IgD-negative memory B cell (primary cell): ENCODE results near the gene YIPF3. TPM values are rescaled to one million over a fixed set of nuclear protein-coding genes. Genes with fewer than 3 reads are reported as not detected.
"Not testable (repeated sequence)": the region's sequence is repeated elsewhere in the genome, so short reads cannot be mapped to it uniquely, and the experiment has no call there.

Experiments used
- H3K27ac Mint-ChIP-seq, 3 donors: one replicate each; pipeline ENCODE4 v1.8.0; 2020 to 2022; ENCODE audit warnings: mild to moderate bottlenecking in 3 of 3, mixed read lengths in 3 of 3, moderate library complexity in 1 of 3
- H3K27me3 Mint-ChIP-seq: one replicate; pipeline ENCODE4 v1.8.0; 2021; ENCODE audit warnings: mixed read lengths
- H3K36me3 Mint-ChIP-seq: one replicate; pipeline ENCODE4 v1.8.0; 2020; ENCODE audit warnings: mild to moderate bottlenecking, mixed read lengths
- H3K4me1 Mint-ChIP-seq, 3 donors: one replicate each; pipeline ENCODE4 v1.8.0; 2020 to 2022; ENCODE audit warnings: mixed read lengths in 3 of 3, mild to moderate bottlenecking in 1 of 3
- H3K4me3 Mint-ChIP-seq, 4 donors: one replicate each; pipeline ENCODE4 v1.8.0; 2020 to 2022; ENCODE audit warnings: mild to moderate bottlenecking in 4 of 4, mixed read lengths in 4 of 4, moderate library complexity in 3 of 4
- H3K9me3 Mint-ChIP-seq, 3 donors: one replicate each; pipeline ENCODE4 v1.8.0; 2020 to 2021; ENCODE audit warnings: mixed read lengths in 3 of 3, mild to moderate bottlenecking in 1 of 3
- polyA plus RNA-seq: library from polyadenylated mRNA; unstranded; fragments of 300-500 nt; fragmentation: Illumina TruSeq; gene quantifications from one replicate; pipeline ENCODE4 v1.2.3, GENCODE V29; 2021

The YIPF3 gene
- 87.2 TPM for polyA plus RNA-seq

GRCh38 chr6:43516697-43517504, at the start of gene YIPF3, which contains the start of gene POLR1C:
TSS of gene YIPF3 (minus strand) at chr6:43516926. CDS start at chr6:43516807, 119 bp downstream.
TSS of gene POLR1C (plus strand) at chr6:43517089. CDS start at chr6:43517110, 21 bp downstream.
- Mint-ChIP-seq H3K9me3 (no peaks in the 10 kb centered on the region), H3K27me3 (no peaks in the 10 kb centered on the region), H3K27ac (no peak within 1 kb of the TSS), H3K4me1 (peaks cover 6 to 24% (median 24%) of the 10 kb centered on the region in 3 donors), H3K36me3 (peaks cover 6% of the 10 kb centered on the region), H3K4me3 (no peak within 1 kb of the TSS)

GRCh38 chr6:43559328-43559727, 42.6 kb upstream of the YIPF3 start:
- Mint-ChIP-seq H3K27ac (no peak overlapping the region), H3K36me3 (peaks cover 12% of the 10 kb centered on the region), H3K27me3 (no peaks in the 10 kb centered on the region), H3K9me3 (no peaks in the 10 kb centered on the region), H3K4me3 (peak overlapping the region in 1 of 4 donors; percentile 22), H3K4me1 (no peaks in the 10 kb centered on the region)

GRCh38 chr6:43557620-43558019, 40.9 kb upstream of the YIPF3 start:
- H3K27ac Mint-ChIP-seq, H3K9me3 Mint-ChIP-seq, H3K4me3 Mint-ChIP-seq, H3K4me1 Mint-ChIP-seq, H3K27me3 Mint-ChIP-seq: not testable (repeated sequence)
- peaks cover 16% of the 10 kb centered on the region for H3K36me3 Mint-ChIP-seq

GRCh38 chr6:43547222-43547621, 30.5 kb upstream of the YIPF3 start:
- Mint-ChIP-seq H3K4me1 (peaks cover 0 to 3% (median 2%) of the 10 kb centered on the region in 3 donors), H3K27ac (peak overlapping the region in 1 of 3 donors; percentile 27), H3K36me3 (peaks cover 3% of the 10 kb centered on the region), H3K9me3 (no peaks in the 10 kb centered on the region), H3K4me3 (peak overlapping the region in 1 of 4 donors; percentile 4), H3K27me3 (no peaks in the 10 kb centered on the region)

GRCh38 chr6:43544461-43544860, 27.7 kb upstream of the YIPF3 start:
- no peak overlapping the region for H3K4me3 Mint-ChIP-seq

GRCh38 chr6:43541774-43542471, 25.2 kb upstream of the YIPF3 start:
- H3K27ac Mint-ChIP-seq: no peak overlapping the region
- H3K27me3 Mint-ChIP-seq: no peaks in the 10 kb centered on the region
- no peak overlapping the region for H3K4me3 Mint-ChIP-seq
- H3K9me3 Mint-ChIP-seq: no peaks in the 10 kb centered on the region
- peaks cover 8% of the 10 kb centered on the region for H3K36me3 Mint-ChIP-seq
- peaks cover 0 to 4% (median 2%) of the 10 kb centered on the region in 3 donors for H3K4me1 Mint-ChIP-seq

More at GRCh38 chr6:43544461-43544860, 27.7 kb upstream of the YIPF3 start:
- Mint-ChIP-seq H3K4me1 (peaks cover 0 to 4% (median 2%) of the 10 kb centered on the region in 3 donors), H3K9me3 (no peaks in the 10 kb centered on the region), H3K27me3 (no peaks in the 10 kb centered on the region), H3K27ac (no peak overlapping the region), H3K36me3 (peaks cover 3% of the 10 kb centered on the region)

GRCh38 chr6:43540507-43540906, 23.8 kb upstream of the YIPF3 start:
- Mint-ChIP-seq H3K27me3 (no peaks in the 10 kb centered on the region), H3K4me1 (peaks cover 0 to 4% (median 2%) of the 10 kb centered on the region in 3 donors), H3K27ac (no peak overlapping the region), H3K36me3 (peaks cover 10% of the 10 kb centered on the region), H3K9me3 (no peaks in the 10 kb centered on the region), H3K4me3 (no peak overlapping the region)

- not testable (repeated sequence) for H3K9me3 Mint-ChIP-seq, H3K4me3 Mint-ChIP-seq, H3K27me3 Mint-ChIP-seq, H3K27ac Mint-ChIP-seq, H3K4me1 Mint-ChIP-seq
- H3K36me3 Mint-ChIP-seq: peaks cover 10% of the 10 kb centered on the region
Observed at GRCh38 chr6:43539409-43539808, 22.7 kb upstream of the YIPF3 start.

GRCh38 chr6:43538986-43539385, 22.3 kb upstream of the YIPF3 start:
- H3K27me3 Mint-ChIP-seq, H3K4me3 Mint-ChIP-seq, H3K9me3 Mint-ChIP-seq, H3K27ac Mint-ChIP-seq, H3K4me1 Mint-ChIP-seq: not testable (repeated sequence)
- peaks cover 10% of the 10 kb centered on the region for H3K36me3 Mint-ChIP-seq

GRCh38 chr6:43532201-43532600, 15.5 kb upstream of the YIPF3 start:
- Mint-ChIP-seq H3K36me3 (peaks cover 2% of the 10 kb centered on the region), H3K4me3 (no peak overlapping the region), H3K27ac (no peak overlapping the region), H3K9me3 (no peaks in the 10 kb centered on the region), H3K27me3 (no peaks in the 10 kb centered on the region), H3K4me1 (no peaks in the 10 kb centered on the region)

GRCh38 chr6:43524483-43524961, 7.8 kb upstream of the YIPF3 start:
- no peaks in the 10 kb centered on the region for H3K27me3 Mint-ChIP-seq
- peaks cover 3% of the 10 kb centered on the region for H3K36me3 Mint-ChIP-seq
- H3K4me3 Mint-ChIP-seq: no peak overlapping the region
- H3K27ac Mint-ChIP-seq: no peak overlapping the region
- no peaks in the 10 kb centered on the region for H3K4me1 Mint-ChIP-seq
- no peaks in the 10 kb centered on the region for H3K9me3 Mint-ChIP-seq

GRCh38 chr6:43523284-43523683, 6.6 kb upstream of the YIPF3 start:
- Mint-ChIP-seq H3K27me3 (no peaks in the 10 kb centered on the region), H3K36me3 (peaks cover 3% of the 10 kb centered on the region), H3K27ac (no peak overlapping the region)

GRCh38 chr6:43522547-43523261, 6.0 kb upstream of the YIPF3 start:
- Mint-ChIP-seq H3K4me3 (peak overlapping the region in 1 of 4 donors; percentile 20), H3K27me3 (no peaks in the 10 kb centered on the region), H3K36me3 (peaks cover 3% of the 10 kb centered on the region), H3K9me3 (no peaks in the 10 kb centered on the region), H3K4me1 (no peaks in the 10 kb centered on the region), H3K27ac (no peak overlapping the region)

More at GRCh38 chr6:43523284-43523683, 6.6 kb upstream of the YIPF3 start:
- Mint-ChIP-seq H3K4me3 (no peak overlapping the region), H3K9me3 (no peaks in the 10 kb centered on the region), H3K4me1 (no peaks in the 10 kb centered on the region)

GRCh38 chr6:43521836-43522235, 5.1 kb upstream of the YIPF3 start:
- no peak overlapping the region for H3K27ac Mint-ChIP-seq
- H3K4me1 Mint-ChIP-seq: no peaks in the 10 kb centered on the region
- H3K4me3 Mint-ChIP-seq: no peak overlapping the region
- no peaks in the 10 kb centered on the region for H3K9me3 Mint-ChIP-seq
- H3K27me3 Mint-ChIP-seq: no peaks in the 10 kb centered on the region
- H3K36me3 Mint-ChIP-seq: peaks cover 3% of the 10 kb centered on the region

GRCh38 chr6:43520097-43520496, 3.4 kb upstream of the YIPF3 start:
- Mint-ChIP-seq H3K4me3 (no peak overlapping the region), H3K36me3 (peaks cover 5% of the 10 kb centered on the region), H3K27ac (no peak overlapping the region), H3K9me3 (no peaks in the 10 kb centered on the region), H3K27me3 (no peaks in the 10 kb centered on the region), H3K4me1 (peaks cover 6 to 13% (median 13%) of the 10 kb centered on the region in 3 donors)
